Gastroesophageal sphincter (tissue), 3 donors: ENCODE measurements around the gene COL6A3.

Experiments
- EP300 ChIP-seq: sonication (generic); formaldehyde crosslinking; IDR thresholded peaks from one replicate; pipeline ENCODE4 v1.6.1; 2017; ENCODE audit warnings: antibody characterized with exemption, mild to moderate bottlenecking
- POLR2A ChIP-seq, 2 donors: fragments of 450-650 bp; IDR thresholded peaks; one replicate each; pipeline ENCODE4 v1.6.1; 2017; ENCODE audit warnings: antibody characterized with exemption in 2 of 2, mild to moderate bottlenecking in 2 of 2, moderate library complexity in 1 of 2
- POLR2AphosphoS5 ChIP-seq: sonication (generic); formaldehyde crosslinking; IDR thresholded peaks from one replicate; pipeline ENCODE4 v1.6.1; 2017; ENCODE audit warnings: antibody characterized with exemption
- TF ChIP-seq, protein P1 (sequence below), 4 experiments: fragments of 200-600 bp in 2 of 4; fragments of 450-650 bp in 2 of 4; sonication (generic) in 1 of 4; IDR thresholded peaks; one replicate each; pipeline ENCODE4 v1.5.1; 2017 to 2019; ENCODE audit warnings: antibody characterized with exemption in 4 of 4, mild to moderate bottlenecking in 2 of 4, moderate library complexity in 2 of 4

- TF ChIP-seq, protein P1, sequence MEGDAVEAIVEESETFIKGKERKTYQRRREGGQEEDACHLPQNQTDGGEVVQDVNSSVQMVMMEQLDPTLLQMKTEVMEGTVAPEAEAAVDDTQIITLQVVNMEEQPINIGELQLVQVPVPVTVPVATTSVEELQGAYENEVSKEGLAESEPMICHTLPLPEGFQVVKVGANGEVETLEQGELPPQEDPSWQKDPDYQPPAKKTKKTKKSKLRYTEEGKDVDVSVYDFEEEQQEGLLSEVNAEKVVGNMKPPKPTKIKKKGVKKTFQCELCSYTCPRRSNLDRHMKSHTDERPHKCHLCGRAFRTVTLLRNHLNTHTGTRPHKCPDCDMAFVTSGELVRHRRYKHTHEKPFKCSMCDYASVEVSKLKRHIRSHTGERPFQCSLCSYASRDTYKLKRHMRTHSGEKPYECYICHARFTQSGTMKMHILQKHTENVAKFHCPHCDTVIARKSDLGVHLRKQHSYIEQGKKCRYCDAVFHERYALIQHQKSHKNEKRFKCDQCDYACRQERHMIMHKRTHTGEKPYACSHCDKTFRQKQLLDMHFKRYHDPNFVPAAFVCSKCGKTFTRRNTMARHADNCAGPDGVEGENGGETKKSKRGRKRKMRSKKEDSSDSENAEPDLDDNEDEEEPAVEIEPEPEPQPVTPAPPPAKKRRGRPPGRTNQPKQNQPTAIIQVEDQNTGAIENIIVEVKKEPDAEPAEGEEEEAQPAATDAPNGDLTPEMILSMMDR (IDR thresholded peaks at IDR 0.05), result no peak
- no peak for TF ChIP-seq POLR2AphosphoS5
- TF ChIP-seq POLR2A (IDR thresholded peaks at IDR 0.05), result no peak
- no peak for TF ChIP-seq EP300
Measured at GRCh38 chr2:237323656-237324055, 90.3 kb downstream of the COL6A3 start.
